ENCODE data around the gene LOC128125822.

DNA sequence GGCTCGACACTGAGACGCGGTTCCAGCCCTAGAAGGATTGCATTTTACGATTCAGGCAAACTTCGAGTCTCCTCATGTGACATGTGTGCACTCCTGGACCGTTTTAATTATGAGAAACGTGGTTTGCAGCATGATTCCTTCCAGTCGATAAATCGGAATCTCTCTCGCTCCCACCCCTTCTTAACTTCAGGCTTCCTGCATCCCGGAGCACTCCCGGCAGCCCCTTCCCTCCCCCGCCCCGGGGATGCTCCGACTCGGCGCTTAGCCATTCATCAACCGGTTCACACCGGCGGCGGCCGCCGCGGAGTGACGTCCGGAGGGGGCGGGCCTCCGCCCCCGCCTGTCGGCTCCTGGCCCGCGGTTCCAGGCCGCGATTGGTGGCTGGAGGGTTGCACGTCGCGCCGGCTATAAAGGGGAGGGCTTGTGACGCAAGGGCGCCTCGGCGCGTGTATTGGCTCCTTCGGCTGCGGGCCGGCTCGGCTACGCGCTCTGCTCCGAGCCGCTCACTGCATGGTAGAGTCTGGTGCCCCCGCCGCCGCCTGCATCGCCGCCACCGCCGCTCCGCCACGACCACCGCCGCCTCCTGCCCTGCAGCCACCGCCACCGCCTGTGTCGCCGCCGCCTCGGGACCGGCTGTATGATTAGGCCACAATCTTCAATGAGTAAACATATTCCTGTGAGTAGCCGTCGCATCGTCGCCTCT lies at the start of gene LOC128125822, which contains the start of gene PTP4A1:
- TF ChIP-seq POLR2A (IDR thresholded peaks at IDR 0.05; ENCODE audit: low read depth, low read length) (peak; percentile 99), CTCF (conservative IDR thresholded peaks at IDR 0.05; ENCODE audit: low read depth, low read length) (no peak), MAZ (IDR thresholded peaks at IDR 0.05; ENCODE audit: borderline replicate concordance, low read depth, low read length) (peak; percentile 84; the same call in 1 of the 2 replicates), SMC3 (IDR thresholded peaks at IDR 0.05; ENCODE audit: low read depth, low read length) (no peak), RAD21 (IDR thresholded peaks at IDR 0.05; ENCODE audit: low read length) (no peak), RFX5 (IDR thresholded peaks at IDR 0.05; ENCODE audit: low read depth, low read length) (no peak)

Measured in IMR-90 (cell line).